Ishikawa (cell line): ENCODE data around the gene MAFF.

ENCODE experiments used
- CEBPB ChIP-seq: IDR thresholded peaks from 2 replicates; pipeline ENCODE4 v1.6.1; 2012
- CREB1 ChIP-seq: IDR thresholded peaks from 2 replicates; pipeline ENCODE4 v1.6.1; 2012; ENCODE audit warnings: low read depth
- EGR1 ChIP-seq: IDR thresholded peaks from 2 replicates; pipeline ENCODE4 v1.6.1; 2012
- EP300 ChIP-seq: IDR thresholded peaks from 2 replicates; pipeline ENCODE4 v1.6.1; 2012; ENCODE audit warnings: borderline replicate concordance
- FOXM1 ChIP-seq: IDR thresholded peaks from 2 replicates; pipeline ENCODE4 v1.6.1; 2012; ENCODE audit warnings: low read depth, borderline replicate concordance
- MAX ChIP-seq: IDR thresholded peaks from 2 replicates; pipeline ENCODE4 v1.6.1; 2012
- NFIC ChIP-seq: IDR thresholded peaks from 2 replicates; pipeline ENCODE4 v1.6.1; 2012
- RAD21 ChIP-seq: IDR thresholded peaks from 2 replicates; pipeline ENCODE4 v1.6.1; 2012; ENCODE audit warnings: low read depth
- REST ChIP-seq: IDR thresholded peaks from 2 replicates; pipeline ENCODE4 v1.6.1; 2012; ENCODE audit warnings: low read depth, mild to moderate bottlenecking
- TAF1 ChIP-seq: IDR thresholded peaks from 2 replicates; pipeline ENCODE4 v1.6.1; 2012; ENCODE audit warnings: low read depth, mild to moderate bottlenecking
- TCF12 ChIP-seq: IDR thresholded peaks from 2 replicates; pipeline ENCODE4 v1.6.1; 2012; ENCODE audit warnings: low read depth
- TEAD4 ChIP-seq: IDR thresholded peaks from 2 replicates; pipeline ENCODE4 v1.6.1; 2012
- USF1 ChIP-seq: IDR thresholded peaks from 2 replicates; pipeline ENCODE4 v1.6.1; 2012
- YY1 ChIP-seq: IDR thresholded peaks from 2 replicates; pipeline ENCODE4 v1.6.1; 2012; ENCODE audit warnings: low read depth
- ZBTB7A ChIP-seq: IDR thresholded peaks from 2 replicates; pipeline ENCODE4 v1.6.1; 2012; ENCODE audit warnings: low read depth

The MAFF gene

GRCh38 chr22:38220653-38221386 lies 19.0 kb downstream of the MAFF start:
- TF ChIP-seq CREB1 (no peak), TAF1 (no peak), TCF12 (no peak), EP300 (no peak), USF1 (no peak), REST (no peak), NFIC (no peak)

GRCh38 chr22:38221407-38221806 lies 19.6 kb downstream of the MAFF start:
- TF ChIP-seq ZBTB7A (no peak), TEAD4 (no peak), CREB1 (no peak), TAF1 (no peak), RAD21 (no peak), USF1 (no peak), MAX (no peak), EP300 (no peak), EGR1 (no peak), NFIC (no peak), REST (no peak), FOXM1 (no peak), CEBPB (no peak)

GRCh38 chr22:38221908-38222796 lies 20.4 kb downstream of the MAFF start:
- no peak for TF ChIP-seq EP300
- TF ChIP-seq CEBPB, result no peak
- no peak for TF ChIP-seq USF1
- no peak for TF ChIP-seq FOXM1
- no peak for TF ChIP-seq NFIC
- no peak for TF ChIP-seq REST
- TF ChIP-seq TEAD4, result no peak
- TF ChIP-seq EGR1, result no peak
- TF ChIP-seq YY1, result no peak
- TF ChIP-seq TCF12, result no peak
- no peak for TF ChIP-seq CREB1
- no peak for TF ChIP-seq TAF1

GRCh38 chr22:38222797-38223119 lies 21.0 kb downstream of the MAFF start:
- TF ChIP-seq CREB1 (no peak), TEAD4 (no peak), USF1 (no peak), MAX (no peak), TCF12 (no peak), EGR1 (no peak), REST (no peak), EP300 (no peak), CEBPB (no peak), YY1 (no peak), TAF1 (no peak), ZBTB7A (no peak), FOXM1 (no peak), NFIC (no peak), RAD21 (no peak)
